HepG2 (cell line): Measurements from ENCODE around the gene CDYL. TPM values are rescaled to one million over a fixed set of nuclear protein-coding genes. Genes with fewer than 3 reads are reported as not detected.
A peak's percentile ranks its signal among the peaks of the same experiment; 100 is the strongest.

ENCODE experiments used
- ATAC-seq: fragments of 200-7000 bp; cut with Tn5 transposase; 3 replicates; pipeline ENCODE4 v1.9.1; 2020; ENCODE audit warnings: mild to moderate bottlenecking, moderate library complexity
- BruUV-seq: library from RNA; stranded (reverse); fragments of 400-500 nt; replicated peaks from 2 replicates; lab custom pipeline; 2021; lab: Mats Ljungman, UMichigan
- CTCF ChIA-PET: fragments of 300-600 bp; formaldehyde crosslinking; extraction: SDS; loops from one replicate; lab custom pipeline; 2021; ENCODE audit warnings: low total read pairs, inconsistent platforms, low intra/inter-chr PET ratio; lab: Yijun Ruan, JAX
- POLR2A ChIA-PET: fragments of 350-600 bp; sonication (Branson Sonifier 250); formaldehyde crosslinking; loops from one replicate; lab custom pipeline; 2020; ENCODE audit warnings: antibody characterized with exemption, inconsistent platforms; lab: Yijun Ruan, JAX
- DNase-seq: peaks from one replicate; pipeline ENCODE4 v3.0.0-alpha.2; 2015; ENCODE audit warnings: low spot score
- FAIRE-seq: peaks from 3 replicates; lab custom pipeline; 2011; peaks lifted over from hg19 to GRCh38; lab: Jason Lieb, UNC
- H2AFZ ChIP-seq: one replicate; pipeline ENCODE4 v1.6.1; 2011; ENCODE audit warnings: low read length, inconsistent platforms
- H3K27ac ChIP-seq: fragments of 300-600 bp; 3 replicates; pipeline ENCODE4 v1.8.0; 2011; ENCODE audit warnings: mixed run types, mild to moderate bottlenecking, mixed read lengths, low read length, inconsistent platforms; ENCODE audit not compliant: insufficient read depth; ENCODE audit errors: extremely low read length
- H3K27me3 ChIP-seq, 2 experiments: fragments of 200-600 bp in 1 of 2; 2 replicates in 1 of 2; 3 replicates in 1 of 2; pipeline versions ENCODE4 v1.6.0 to v1.8.0; 2011; ENCODE audit warnings: low read length in 2 of 2, mild to moderate bottlenecking in 2 of 2, moderate library complexity in 2 of 2, inconsistent platforms in 1 of 2; ENCODE audit not compliant: insufficient read depth in 2 of 2, control insufficient read depth in 1 of 2
- H3K36me3 ChIP-seq, 2 experiments: fragments of 200-600 bp in 1 of 2; replicated peaks in 1 of 2; 2 replicates in 1 of 2; 3 replicates in 1 of 2; pipeline versions ENCODE4 v1.5.1 to v1.8.0; 2011; ENCODE audit warnings: low read length in 2 of 2, inconsistent platforms in 1 of 2; ENCODE audit not compliant: insufficient read depth in 2 of 2, control insufficient read depth in 1 of 2
- H3K4me1 ChIP-seq: 2 replicates; pipeline ENCODE4 v1.5.1; 2012; ENCODE audit warnings: low read length, inconsistent platforms; ENCODE audit not compliant: insufficient read depth
- H3K4me2 ChIP-seq: 2 replicates; pipeline ENCODE4 v1.6.0; 2011; ENCODE audit warnings: low read depth, low read length, inconsistent platforms
- H3K4me3 ChIP-seq, 3 experiments: fragments of 200-600 bp in 1 of 3; sonication (generic), shearing (Covaris generic) in 1 of 3; replicated peaks in 1 of 3; 2 replicates each; pipeline ENCODE4 v1.5.1; 2011 to 2016; ENCODE audit warnings: low read length in 3 of 3, inconsistent platforms in 2 of 3, low read depth in 2 of 3, mild to moderate bottlenecking in 2 of 3, control low read depth in 1 of 3, mixed read lengths in 1 of 3; ENCODE audit not compliant: insufficient read depth in 1 of 3
- H3K79me2 ChIP-seq: one replicate; pipeline ENCODE4 v1.6.1; 2011; ENCODE audit warnings: low read length, inconsistent platforms; ENCODE audit not compliant: insufficient read depth
- H3K9ac ChIP-seq: 2 replicates; pipeline ENCODE4 v1.6.0; 2011; ENCODE audit warnings: mild to moderate bottlenecking, low read depth, low read length, inconsistent platforms; ENCODE audit not compliant: insufficient read depth
- H3K9me3 ChIP-seq: 2 replicates; pipeline ENCODE4 v1.5.1; 2012; ENCODE audit warnings: mild to moderate bottlenecking, low read length
- H4K20me1 ChIP-seq: 2 replicates; pipeline ENCODE4 v1.6.0; 2011; ENCODE audit warnings: inconsistent platforms, mild to moderate bottlenecking, low read length, moderate library complexity; ENCODE audit not compliant: insufficient read depth
- ATF7 ChIP-seq, 2 experiments: fragments of 450-650 bp in 1 of 2; sonication (generic) in 1 of 2; formaldehyde crosslinking in 1 of 2; IDR thresholded peaks; 2 replicates each; pipeline versions ENCODE4 v1.4.0 to v1.6.1; 2016 to 2020; ENCODE audit warnings: antibody characterized with exemption in 1 of 2, mild to moderate bottlenecking in 1 of 2, missing genetic modification reagents in 1 of 2
- FIP1L1 ChIP-seq: fragments of 200-400 bp; formaldehyde crosslinking; IDR thresholded peaks from 2 replicates; pipeline ENCODE4 v1.6.1; 2018; ENCODE audit warnings: low read depth, mild to moderate bottlenecking, low read length, moderate library complexity, borderline replicate concordance; ENCODE audit not compliant: insufficient read depth
- MBNL3 ChIP-seq: fragments of 250-450 bp; sonication (Bioruptor Pico); conservative IDR thresholded peaks from 2 replicates; pipeline ENCODE4 v1.8.0; 2022; ENCODE audit warnings: mild to moderate bottlenecking, inconsistent platforms
- MYPOP ChIP-seq: sonication (generic); formaldehyde crosslinking; IDR thresholded peaks from 2 replicates; pipeline ENCODE4 v1.8.1; 2023; ENCODE audit warnings: mild to moderate bottlenecking, moderate library complexity, missing genetic modification reagents
- RNF2 ChIP-seq: fragments of 450-650 bp; conservative IDR thresholded peaks from 2 replicates; pipeline ENCODE4 v1.6.1; 2016; ENCODE audit warnings: low read depth
- TCF12 ChIP-seq, 2 experiments: fragments of 450-650 bp in 1 of 2; sonication (generic) in 1 of 2; formaldehyde crosslinking in 1 of 2; IDR thresholded peaks; 2 replicates each; pipeline versions ENCODE4 v1.6.1 to v1.8.0; 2017 to 2022; ENCODE audit warnings: antibody characterized with exemption in 1 of 2, mild to moderate bottlenecking in 1 of 2, missing genetic modification reagents in 1 of 2, moderate library complexity in 1 of 2
- ZNF619 ChIP-seq: sonication (generic); formaldehyde crosslinking; IDR thresholded peaks from 2 replicates; pipeline ENCODE4 v1.4.0; 2020; ENCODE audit warnings: mild to moderate bottlenecking, missing genetic modification reagents
- ZSCAN12 ChIP-seq: sonication (generic); formaldehyde crosslinking; IDR thresholded peaks from 2 replicates; pipeline ENCODE4 v1.9.0; 2021; ENCODE audit warnings: mild to moderate bottlenecking, missing genetic modification reagents
- WGBS: methylation state at CpG from one replicate; pipeline ENCODE4 v1.1.6; 2017; ENCODE audit warnings: low lambda C conversion rate; 5-methylcytosine and 5-hydroxymethylcytosine counted together
- in situ Hi-C: cut with HindIII; loops from 2 replicates; pipeline ENCODE4 v1.10.0; 2017; ENCODE audit warnings: low pct_unique_long_range_greater_than_20kb; ENCODE audit not compliant: extremely low pct_ligation_motif_present
- intact Hi-C: fragments of 100-400 bp; cut with micrococcal nuclease; formaldehyde crosslinking; loops from one replicate; pipeline ENCODE4 v1.10.0; 2022; ENCODE audit not compliant: unreplicated experiment
- polyA plus RNA-seq, 8 experiments: library from polyadenylated mRNA; depleted of rRNA in 3 of 8; stranded (reverse) in 7 of 8; unstranded in 1 of 8; fragments of >200 nt; fragmentation: Illumina TruSeq in 4 of 8; extraction: Trizol in 4 of 8; gene quantifications; 2 replicates each; pipeline versions ENCODE4 v1.2.1 to v1.2.3, GENCODE V29; 2011 to 2016; ENCODE audit warnings: low read depth in 4 of 8, missing spikeins in 1 of 8, mixed read lengths in 1 of 8; ENCODE audit not compliant: insufficient read depth in 1 of 8
- total RNA-seq, 5 experiments: library from RNA; depleted of rRNA; stranded (reverse); fragments of >200 nt; fragmentation: Illumina TruSeq; extraction: Trizol; gene quantifications; 2 replicates each; pipeline ENCODE4 v1.2.3, GENCODE V29; 2016; ENCODE audit warnings: low read depth in 1 of 5
- TF ChIP-seq, protein P1 (sequence below): sonication (generic); formaldehyde crosslinking; conservative IDR thresholded peaks from 2 replicates; pipeline ENCODE4 v1.8.1; 2023; ENCODE audit warnings: missing genetic modification reagents

CDYL gene
- total and polyA plus RNA-seq, 2 of the 13 experiments (the other 11 are each of a cell fraction or from before 2014, with no cell fraction given), result 22.8 to 105 TPM

DNA sequence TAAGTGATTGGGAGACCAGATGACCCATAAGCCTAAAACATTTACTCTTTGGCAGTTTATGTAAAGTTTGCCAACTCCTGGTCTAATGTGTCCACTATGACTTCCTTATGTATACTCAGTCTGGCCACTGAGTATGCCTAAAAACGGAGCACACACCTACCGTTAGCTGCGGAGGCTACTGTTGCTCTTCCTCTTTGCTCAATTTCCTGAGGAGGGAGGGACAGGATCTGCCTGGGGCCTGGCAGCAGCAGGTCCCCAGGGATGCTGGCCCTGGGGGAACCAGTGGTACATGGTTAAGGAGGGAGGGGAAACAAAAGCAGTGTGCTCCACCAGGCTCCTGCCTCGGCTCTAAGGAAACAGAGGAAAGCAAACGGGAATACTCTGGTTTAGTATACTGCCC lies 113.5 kb downstream of the CDYL start:
- Histone ChIP-seq H3K4me1 (no peaks in the 10 kb centered on the region), H3K4me3 (no peak overlapping the region), H2AFZ (no peak overlapping the region), H3K36me3 (peaks cover 3 to 7% of the 10 kb centered on the region in 2 experiments; a peak in 3 of 5 replicates), H3K4me2 (no peak overlapping the region), H3K9me3 (no peaks in the 10 kb centered on the region), H3K9ac (no peak overlapping the region), H4K20me1 (0 out of 2 replicates have a peak, but pooled peaks cover 6% of the 10 kb centered on the region), H3K27me3 (no peaks in the 10 kb centered on the region), H3K27ac (no peak overlapping the region), H3K79me2 (peaks cover 31% of the 10 kb centered on the region)
- POLR2A ChIA-PET, result no interaction called here
- intact Hi-C loops (no loop called here), in situ Hi-C loops (no loop called here)
- no peak for TF ChIP-seq ZNF619 (CRISPR knock-in tag)
- TF ChIP-seq, protein P1, sequence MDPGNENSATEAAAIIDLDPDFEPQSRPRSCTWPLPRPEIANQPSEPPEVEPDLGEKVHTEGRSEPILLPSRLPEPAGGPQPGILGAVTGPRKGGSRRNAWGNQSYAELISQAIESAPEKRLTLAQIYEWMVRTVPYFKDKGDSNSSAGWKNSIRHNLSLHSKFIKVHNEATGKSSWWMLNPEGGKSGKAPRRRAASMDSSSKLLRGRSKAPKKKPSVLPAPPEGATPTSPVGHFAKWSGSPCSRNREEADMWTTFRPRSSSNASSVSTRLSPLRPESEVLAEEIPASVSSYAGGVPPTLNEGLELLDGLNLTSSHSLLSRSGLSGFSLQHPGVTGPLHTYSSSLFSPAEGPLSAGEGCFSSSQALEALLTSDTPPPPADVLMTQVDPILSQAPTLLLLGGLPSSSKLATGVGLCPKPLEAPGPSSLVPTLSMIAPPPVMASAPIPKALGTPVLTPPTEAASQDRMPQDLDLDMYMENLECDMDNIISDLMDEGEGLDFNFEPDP (CRISPR knock-in tag), result 0 out of 2 replicates have a peak, but pooled peaks have one; percentile 13
- no TSS peak for BruUV-seq
- DNase-seq (no peak), FAIRE-seq (no peak), ATAC-seq (no peak)
- 92% methylated on average over 5 of the region's 5 CpGs for WGBS
- CTCF ChIA-PET, result no interaction called here

- Histone ChIP-seq H3K9ac (no peak overlapping the region), H2AFZ (no peak overlapping the region), H3K9me3 (no peaks in the 10 kb centered on the region), H3K4me1 (no peaks in the 10 kb centered on the region), H3K27me3 (no peaks in the 10 kb centered on the region), H3K4me3 (no peak overlapping the region), H3K79me2 (peaks cover 27% of the 10 kb centered on the region), H3K4me2 (no peak overlapping the region), H4K20me1 (0 out of 2 replicates have a peak, but pooled peaks cover 6% of the 10 kb centered on the region), H3K36me3 (peaks cover 3 to 7% of the 10 kb centered on the region in 2 experiments; a peak in 3 of 5 replicates), H3K27ac (no peak overlapping the region)
- in situ Hi-C loops (no loop called here), intact Hi-C loops (no loop called here)
- FAIRE-seq, result no peak
- WGBS, result 96% methylated on average over 9 of the region's 9 CpGs
- TF ChIP-seq RNF2, result no peak
- no peak for TF ChIP-seq ZSCAN12
- no peak for TF ChIP-seq FIP1L1
- no peak for TF ChIP-seq MBNL3 (CRISPR knock-in tag)
- TF ChIP-seq TCF12 (IDR thresholded peaks at IDR 0.05), result no peak
- TF ChIP-seq TCF12 (CRISPR knock-in tag; IDR thresholded peaks at IDR 0.05), result no peak
- no peak for TF ChIP-seq ATF7 (IDR thresholded peaks at IDR 0.05)
- no peak for TF ChIP-seq ATF7 (CRISPR knock-in tag; IDR thresholded peaks at IDR 0.05)
- TF ChIP-seq MYPOP, result no peak
- ChIA-PET CTCF (no interaction called here), POLR2A (no interaction called here)
- ATAC-seq, result no peak
- no TSS peak for BruUV-seq
- no peak for DNase-seq
Observed at GRCh38 chr6:4890191-4890590, 114.0 kb downstream of the CDYL start.
